Renal cortical epithelial cell (primary cell): ENCODE measurements around the gene CCIN. TPM values are rescaled to one million over a fixed set of nuclear protein-coding genes. Genes with fewer than 3 reads are reported as not detected.

ENCODE experiments used
- total RNA-seq: library from RNA; depleted of rRNA; stranded (reverse); fragments of >200 nt; gene quantifications from 2 replicates; pipeline ENCODE4 v1.2.3, GENCODE V29; 2014

Gene CCIN
- total RNA-seq, 1 donor from 2014 or later, result 0.55 TPM

Other genes starting within 250 kb of the CCIN start
- not detected in 2 replicates for gene OR2S2, start 211.2 kb upstream of the CCIN start, total RNA-seq
- 9.6 and 11.6 TPM in 2 replicates for gene RECK, start 132.5 kb upstream of the CCIN start, total RNA-seq
- gene GLIPR2, start 32.7 kb upstream of the CCIN start, total RNA-seq, result 33.5 and 73.1 TPM in 2 replicates
- 391 and 514 TPM in 2 replicates for gene CLTA, start 21.5 kb downstream of the CCIN start, total RNA-seq
- 46.4 and 69.7 TPM in 2 replicates for gene GNE, start 89.1 kb downstream of the CCIN start, total RNA-seq
- 12.0 and 47.3 TPM in 2 replicates for gene RNF38, start 230.9 kb downstream of the CCIN start, total RNA-seq